ENCODE data around the gene NCBP2L. TPM values are rescaled to one million over a fixed set of nuclear protein-coding genes. Genes with fewer than 3 reads are reported as not detected.

Gene NCBP2L
- total and polyA plus RNA-seq, 2 donors (not counting 3 experiments of a cell fraction or from before 2014, with no cell fraction given), result not detected

- dilution Hi-C loops (cut with MboI; ENCODE audit: extremely low pct_ligation_motif_present, low sequenced_read_pairs), result no loop called here
- Histone ChIP-seq H3K4me1 (ENCODE audit: control insufficient read depth, extremely low read depth, insufficient read depth, low read length) (peaks cover 12% of the 10 kb centered on the region), H3K27ac (ENCODE audit: insufficient read depth, low read depth, low read length) (no peak overlapping the region), H2AFZ (ENCODE audit: low read depth, low read length) (no peak overlapping the region), H3K4me2 (ENCODE audit: insufficient read depth, low read length) (no peak overlapping the region), H3K4me3 (replicated peaks in 1 of 3; ENCODE audit: insufficient read depth in 1 of 3, low read depth in 1 of 3, low read length in 3 of 3) (no peak overlapping the region), H3K9me3 (replicated peaks; ENCODE audit: control insufficient read depth, insufficient read depth, low read length) (no peaks in the 10 kb centered on the region), H3K79me2 (ENCODE audit: control insufficient read depth, insufficient read depth, low read length) (peaks cover 5% of the 10 kb centered on the region), H3K9me1 (replicated peaks; ENCODE audit: control insufficient read depth, extremely low read depth, insufficient read depth, low read length) (no peaks in the 10 kb centered on the region), H4K20me1 (replicated peaks; ENCODE audit: control insufficient read depth, extremely low read depth, insufficient read depth, low read length) (no peaks in the 10 kb centered on the region), H3K9ac (replicated peaks; ENCODE audit: extremely low read depth, insufficient read depth, low read length) (no peak overlapping the region), H3K27me3 (ENCODE audit: control insufficient read depth in 2 of 2, insufficient read depth in 2 of 2, low read length in 2 of 2) (no peaks in the 10 kb centered on the region), H3K36me3 (ENCODE audit: control insufficient read depth in 2 of 2, extremely low read depth in 1 of 2, insufficient read depth in 2 of 2, low read length in 2 of 2) (peaks cover 0 to 2% of the 10 kb centered on the region in 2 experiments)
- POLR2A ChIA-PET, result no interaction called here
- DNase-seq (ENCODE audit: low read depth, low spot score) (peak; percentile 56), FAIRE-seq (no peak)
- no peak for TF ChIP-seq POLR2A (IDR thresholded peaks at IDR 0.05; ENCODE audit: low read depth, low read length)
- TF ChIP-seq POLR2AphosphoS5 (IDR thresholded peaks at IDR 0.05; ENCODE audit: insufficient read depth, low read depth, low read length), result no peak
- TF ChIP-seq MAX (IDR thresholded peaks at IDR 0.05; ENCODE audit: insufficient read depth, insufficient read length), result no peak
- TF ChIP-seq MYC (IDR thresholded peaks at IDR 0.05; ENCODE audit: low read depth, low read length), result no peak
- no peak for TF ChIP-seq CTCF (IDR thresholded peaks at IDR 0.05; ENCODE audit: extremely low read depth in 1 of 2, insufficient read depth in 1 of 2, low read depth in 1 of 2, low read length in 2 of 2)
- no peak for TF ChIP-seq JUN (IDR thresholded peaks at IDR 0.05; ENCODE audit: borderline replicate concordance, insufficient read depth, insufficient read length, low read depth)
- TF ChIP-seq GATA2 (IDR thresholded peaks at IDR 0.05; ENCODE audit: insufficient read depth, insufficient read length, low read depth, low read length), result no peak
- TF ChIP-seq EZH2 (IDR thresholded peaks at IDR 0.05; ENCODE audit: borderline replicate concordance, low read depth, low read length, severe bottlenecking), result no peak
- no peak for TF ChIP-seq FOS (IDR thresholded peaks at IDR 0.05; ENCODE audit: borderline replicate concordance, insufficient read depth, low read length)
- intact Hi-C loops (cut with micrococcal nuclease), result no loop called here
- no TSS peak for BruUV-seq (replicated peaks)
- CTCF ChIA-PET, result interaction anchor here (0.8 to 1.4 kb wide), 2 partner anchors 9 to 65 kb away, joined by 3 read pairs; partner anchors contain the start of gene NCBP2L
These were observed 65.3 kb downstream of the NCBP2L start for GRCh38 chrX:107842715-107843400.

Other genes with a start within 250 kb of the NCBP2L start
- 36.8 and 38.7 TPM in 2 replicates for gene PRPS1, start 149.2 kb upstream of the NCBP2L start, total RNA-seq
- gene PRPS1, start 149.2 kb upstream of the NCBP2L start, polyA plus RNA-seq, result 23.8 and 30.9 TPM in 2 replicates
- gene TSC22D3, start 1.9 kb upstream of the NCBP2L start, total RNA-seq, result 21.1 and 29.1 TPM in 2 replicates
- gene TSC22D3, start 1.9 kb upstream of the NCBP2L start, polyA plus RNA-seq, result 24.7 and 37.4 TPM in 2 replicates
- 23.0 and 25.3 TPM in 2 replicates for gene MID2, start 48.1 kb downstream of the NCBP2L start, total RNA-seq
- gene MID2, start 48.1 kb downstream of the NCBP2L start, polyA plus RNA-seq, result 16.4 and 19.8 TPM in 2 replicates
- not detected in 2 replicates for gene TEX13B, start 204.6 kb downstream of the NCBP2L start, total RNA-seq
- not detected in 2 replicates for gene TEX13B, start 204.6 kb downstream of the NCBP2L start, polyA plus RNA-seq

Data from endothelial cell of umbilical vein (primary cell).